ENCODE results near the gene RAP2C. TPM values are rescaled to one million over a fixed set of nuclear protein-coding genes. Genes with fewer than 3 reads are reported as not detected.
"Not testable (repeated sequence)": the region's sequence is repeated elsewhere in the genome, so short reads cannot be mapped to it uniquely, and the experiment has no call there.

The RAP2C gene
- total RNA-seq, 1 donor from 2014 or later = 29.7 TPM

DNA sequence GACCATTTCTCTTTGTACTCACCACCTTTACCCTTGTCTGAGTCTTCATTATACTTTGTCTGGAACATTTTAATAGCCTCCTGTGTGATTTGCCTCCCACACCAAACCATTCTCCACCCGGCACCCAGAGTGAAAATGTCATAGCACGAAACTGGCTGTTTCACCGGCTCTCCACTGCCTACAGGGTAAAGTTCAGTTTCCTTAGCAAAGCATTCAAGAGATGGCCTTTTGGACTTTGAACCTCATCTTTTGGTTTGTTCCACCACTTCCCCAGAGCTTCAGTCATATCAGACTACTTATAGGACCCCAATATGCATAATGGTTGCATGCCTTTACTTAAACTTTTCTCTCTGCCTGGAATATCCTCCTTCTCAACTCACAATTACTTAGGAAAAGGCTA, 38.3 kb downstream of the RAP2C start:
- H3K9me3 ChIP-seq (ENCODE audit: control insufficient read depth in 3 of 3, low read length in 3 of 3) = no peaks in the 10 kb centered on the region
- H3K27ac ChIP-seq (ENCODE audit: low read depth, low read length) = no peak overlapping the region
- peaks cover 0 to 9% (median 0%) of the 10 kb centered on the region in 3 donors for H3K27me3 ChIP-seq (ENCODE audit: control insufficient read depth in 3 of 3, insufficient read depth in 3 of 3, low read length in 3 of 3)
- H3K4me1 ChIP-seq (ENCODE audit: control insufficient read depth in 3 of 3, insufficient read depth in 3 of 3, low read length in 3 of 3) = no peaks in the 10 kb centered on the region
- H3K4me3 ChIP-seq (ENCODE audit: low read length in 3 of 3) = no peak overlapping the region
- no peaks in the 10 kb centered on the region for H3K36me3 ChIP-seq (ENCODE audit: control insufficient read depth in 3 of 3, insufficient read depth in 3 of 3, low read length in 3 of 3)
- H3K9ac ChIP-seq (ENCODE audit: low read depth in 1 of 3, low read length in 3 of 3) = no peak overlapping the region

DNA sequence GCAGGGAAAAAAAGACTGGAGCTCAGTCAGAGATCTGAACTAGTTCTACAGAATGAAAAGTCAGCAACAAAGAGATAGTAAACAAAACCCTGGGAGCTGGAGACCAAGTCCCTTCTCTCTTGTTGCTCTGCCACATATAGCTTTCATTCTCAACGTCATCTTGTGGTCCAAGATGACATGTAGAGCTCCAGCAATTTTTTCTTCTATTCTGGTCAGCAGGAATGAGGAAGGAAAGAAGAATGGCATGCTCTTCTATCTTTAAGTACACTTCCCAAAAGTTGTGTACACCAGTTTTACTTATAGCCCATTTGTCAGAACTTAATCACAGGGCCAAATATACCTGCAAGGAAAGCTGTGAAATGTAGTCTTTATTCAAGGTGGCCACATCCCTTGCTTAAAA, 45.6 kb downstream of the RAP2C start:
- H3K27me3 ChIP-seq (ENCODE audit: control insufficient read depth in 3 of 3, insufficient read depth in 3 of 3, low read length in 3 of 3) = no peaks in the 10 kb centered on the region
- H3K4me1 ChIP-seq (ENCODE audit: control insufficient read depth in 3 of 3, insufficient read depth in 3 of 3, low read length in 3 of 3) = no peaks in the 10 kb centered on the region
- no peak overlapping the region for H3K27ac ChIP-seq (ENCODE audit: low read depth, low read length)
- H3K36me3 ChIP-seq (ENCODE audit: control insufficient read depth in 3 of 3, insufficient read depth in 3 of 3, low read length in 3 of 3) = no peaks in the 10 kb centered on the region
- no peak overlapping the region for H3K9ac ChIP-seq (ENCODE audit: low read depth in 1 of 3, low read length in 3 of 3)
- H3K9me3 ChIP-seq (ENCODE audit: control insufficient read depth in 3 of 3, low read length in 3 of 3) = no peaks in the 10 kb centered on the region
- H3K4me3 ChIP-seq (ENCODE audit: low read length in 3 of 3) = no peak overlapping the region

DNA sequence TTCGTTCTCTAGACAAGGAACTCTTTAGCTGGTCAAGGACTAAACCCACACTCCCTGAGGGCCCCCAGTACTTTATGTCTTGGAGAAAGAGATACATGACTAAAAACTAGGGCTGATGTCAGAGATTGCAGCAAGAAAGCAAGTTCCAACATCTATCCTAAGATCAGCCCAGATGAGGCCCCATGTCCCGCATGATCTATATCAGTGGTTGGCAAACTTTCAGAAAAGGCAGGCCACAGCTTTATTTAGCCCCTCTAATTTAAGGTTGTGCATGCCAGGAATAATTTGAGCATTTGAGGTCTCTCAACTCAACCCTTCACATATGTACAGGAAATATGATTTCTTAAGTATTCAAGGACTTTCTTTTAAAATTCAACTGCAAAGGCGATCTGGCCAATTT, 47.4 kb downstream of the RAP2C start:
- no peaks in the 10 kb centered on the region for H3K27me3 ChIP-seq (ENCODE audit: control insufficient read depth in 3 of 3, insufficient read depth in 3 of 3, low read length in 3 of 3)
- H3K9ac ChIP-seq (ENCODE audit: low read depth in 1 of 3, low read length in 3 of 3) = no peak overlapping the region
- H3K4me3 ChIP-seq (ENCODE audit: low read length in 3 of 3) = no peak overlapping the region
- H3K9me3 ChIP-seq (ENCODE audit: control insufficient read depth in 3 of 3, low read length in 3 of 3) = no peaks in the 10 kb centered on the region
- H3K36me3 ChIP-seq (ENCODE audit: control insufficient read depth in 3 of 3, insufficient read depth in 3 of 3, low read length in 3 of 3) = no peaks in the 10 kb centered on the region
- no peak overlapping the region for H3K27ac ChIP-seq (ENCODE audit: low read depth, low read length)
- no peaks in the 10 kb centered on the region for H3K4me1 ChIP-seq (ENCODE audit: control insufficient read depth in 3 of 3, insufficient read depth in 3 of 3, low read length in 3 of 3)

DNA sequence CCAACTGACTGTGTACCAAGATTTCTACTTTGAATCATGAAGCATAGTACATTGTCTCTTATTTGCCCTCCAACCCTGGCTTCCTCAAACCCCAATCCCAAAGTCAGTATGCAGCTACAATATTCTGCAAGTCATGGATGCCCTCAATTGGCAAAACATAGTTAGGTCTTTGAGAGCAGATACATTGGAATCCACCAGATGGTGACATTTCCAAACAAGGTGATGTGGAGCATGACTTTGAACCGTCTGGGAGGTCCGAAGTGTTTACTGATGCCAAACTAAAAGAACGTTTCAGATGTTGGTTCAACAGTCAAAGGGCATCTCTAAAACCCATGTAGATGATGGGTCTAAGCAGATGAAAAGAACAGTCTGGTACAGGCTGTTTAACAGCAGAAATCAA, 47.8 kb downstream of the RAP2C start:
- no peak overlapping the region for H3K9ac ChIP-seq (ENCODE audit: low read depth in 1 of 3, low read length in 3 of 3)
- no peaks in the 10 kb centered on the region for H3K9me3 ChIP-seq (ENCODE audit: control insufficient read depth in 3 of 3, low read length in 3 of 3)
- H3K27me3 ChIP-seq (ENCODE audit: control insufficient read depth in 3 of 3, insufficient read depth in 3 of 3, low read length in 3 of 3) = no peaks in the 10 kb centered on the region
- H3K4me3 ChIP-seq (ENCODE audit: low read length in 3 of 3) = no peak overlapping the region
- H3K4me1 ChIP-seq (ENCODE audit: control insufficient read depth in 3 of 3, insufficient read depth in 3 of 3, low read length in 3 of 3) = no peaks in the 10 kb centered on the region
- H3K36me3 ChIP-seq (ENCODE audit: control insufficient read depth in 3 of 3, insufficient read depth in 3 of 3, low read length in 3 of 3) = no peaks in the 10 kb centered on the region
- H3K27ac ChIP-seq (ENCODE audit: low read depth, low read length) = no peak overlapping the region

DNA sequence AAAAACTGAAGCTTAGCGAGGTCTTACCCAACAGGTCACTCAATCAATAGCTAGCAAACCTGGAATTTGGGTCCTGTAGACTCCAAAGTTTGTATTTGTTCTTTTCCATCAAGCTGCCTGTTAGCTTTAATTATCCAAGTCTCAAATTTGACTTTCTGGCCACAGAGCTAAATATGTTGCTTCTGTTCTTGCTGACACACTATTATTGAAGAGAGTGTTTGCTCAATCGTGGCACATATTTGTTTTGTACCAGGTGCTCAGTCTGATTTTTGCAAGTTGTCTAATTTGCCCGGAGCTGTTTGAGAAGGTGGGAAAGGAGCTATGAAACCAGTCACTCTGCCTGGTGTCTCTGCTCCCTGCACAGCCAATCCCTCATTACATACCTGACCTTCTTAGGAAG, 49.7 kb downstream of the RAP2C start:
- no peak overlapping the region for H3K9ac ChIP-seq (ENCODE audit: low read depth in 1 of 3, low read length in 3 of 3)

DNA sequence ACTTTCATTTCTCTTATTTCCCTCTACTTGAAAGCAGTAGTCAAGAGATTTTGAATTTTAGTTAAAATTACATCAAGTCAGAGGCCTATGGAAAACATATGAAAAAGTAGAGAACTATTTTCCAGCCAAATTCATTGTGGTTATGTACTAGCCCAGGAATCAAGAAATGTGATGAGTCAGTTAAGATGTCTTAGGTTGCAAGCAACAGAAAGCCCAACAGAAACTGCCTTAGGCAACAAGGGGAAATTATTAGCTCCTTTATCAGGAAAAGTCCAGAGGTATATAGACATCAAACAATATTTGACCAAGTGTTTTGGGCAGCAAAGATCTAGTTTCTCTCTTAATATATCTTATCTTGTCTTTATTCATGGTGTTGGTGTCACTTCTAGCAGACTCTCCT, 53.6 kb downstream of the RAP2C start:
- no peaks in the 10 kb centered on the region for H3K9me3 ChIP-seq (ENCODE audit: control insufficient read depth in 3 of 3, low read length in 3 of 3)
- H3K36me3 ChIP-seq (ENCODE audit: control insufficient read depth in 3 of 3, insufficient read depth in 3 of 3, low read length in 3 of 3) = no peaks in the 10 kb centered on the region
- H3K27ac ChIP-seq (ENCODE audit: low read depth, low read length) = no peak overlapping the region
- H3K27me3 ChIP-seq (ENCODE audit: control insufficient read depth in 3 of 3, insufficient read depth in 3 of 3, low read length in 3 of 3) = no peaks in the 10 kb centered on the region
- H3K4me1 ChIP-seq (ENCODE audit: control insufficient read depth in 3 of 3, insufficient read depth in 3 of 3, low read length in 3 of 3) = no peaks in the 10 kb centered on the region
- H3K4me3 ChIP-seq (ENCODE audit: low read length in 3 of 3) = no peak overlapping the region
- H3K9ac ChIP-seq (ENCODE audit: low read depth in 1 of 3, low read length in 3 of 3) = no peak overlapping the region

More for the DNA sequence above, 49.7 kb downstream of the RAP2C start:
- H3K4me3 ChIP-seq (ENCODE audit: low read length in 3 of 3) = no peak overlapping the region
- no peaks in the 10 kb centered on the region for H3K4me1 ChIP-seq (ENCODE audit: control insufficient read depth in 3 of 3, insufficient read depth in 3 of 3, low read length in 3 of 3)
- no peaks in the 10 kb centered on the region for H3K27me3 ChIP-seq (ENCODE audit: control insufficient read depth in 3 of 3, insufficient read depth in 3 of 3, low read length in 3 of 3)
- no peak overlapping the region for H3K27ac ChIP-seq (ENCODE audit: low read depth, low read length)
- H3K9me3 ChIP-seq (ENCODE audit: control insufficient read depth in 3 of 3, low read length in 3 of 3) = no peaks in the 10 kb centered on the region
- H3K36me3 ChIP-seq (ENCODE audit: control insufficient read depth in 3 of 3, insufficient read depth in 3 of 3, low read length in 3 of 3) = no peaks in the 10 kb centered on the region

DNA sequence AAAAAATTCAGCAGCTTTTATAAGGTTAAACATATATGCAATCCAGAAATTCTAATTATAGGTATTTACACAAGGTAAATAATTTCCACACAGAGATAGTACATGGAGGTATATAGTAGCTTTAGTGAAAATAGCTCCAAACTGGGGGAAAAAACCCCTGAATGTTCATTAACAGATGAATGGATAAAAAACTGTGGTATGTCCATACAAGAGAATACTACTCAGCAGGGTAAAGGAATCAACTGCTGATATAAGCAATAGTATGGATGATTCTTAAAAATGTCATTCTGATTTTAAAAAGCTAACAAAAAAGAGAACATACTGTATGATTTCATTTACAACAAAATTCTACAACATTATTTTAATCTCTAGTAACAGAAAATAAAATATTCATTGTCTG, 54.2 kb downstream of the RAP2C start:
- Histone ChIP-seq H3K4me1 (ENCODE audit: control insufficient read depth in 3 of 3, insufficient read depth in 3 of 3, low read length in 3 of 3) (no peaks in the 10 kb centered on the region), H3K4me3 (ENCODE audit: low read length in 3 of 3) (no peak overlapping the region), H3K27me3 (ENCODE audit: control insufficient read depth in 3 of 3, insufficient read depth in 3 of 3, low read length in 3 of 3) (no peaks in the 10 kb centered on the region), H3K36me3 (ENCODE audit: control insufficient read depth in 3 of 3, insufficient read depth in 3 of 3, low read length in 3 of 3) (no peaks in the 10 kb centered on the region), H3K27ac (ENCODE audit: low read depth, low read length) (no peak overlapping the region), H3K9me3 (ENCODE audit: control insufficient read depth in 3 of 3, low read length in 3 of 3) (no peaks in the 10 kb centered on the region), H3K9ac (ENCODE audit: low read depth in 1 of 3, low read length in 3 of 3) (no peak overlapping the region)

DNA sequence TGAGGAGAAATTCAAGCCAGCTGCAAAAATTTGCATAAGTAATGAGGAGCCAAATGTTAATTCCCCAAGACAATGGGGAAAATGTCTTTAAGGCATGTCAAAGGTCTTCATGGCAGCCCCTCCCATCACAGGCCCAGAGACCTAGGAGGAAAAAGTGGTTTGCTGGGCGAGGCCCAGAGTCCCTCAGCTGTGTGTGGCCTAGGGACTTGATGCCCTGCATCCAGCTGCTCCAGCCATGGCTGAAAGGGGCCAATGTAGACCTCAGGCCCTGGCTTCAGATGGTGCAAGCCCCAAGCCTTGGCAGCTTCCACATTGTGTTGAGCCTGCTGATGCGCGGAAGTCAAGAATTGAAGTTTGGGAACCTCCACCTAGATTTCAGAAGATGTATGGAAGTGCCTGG, 56.2 kb downstream of the RAP2C start:
- not testable (repeated sequence) for H3K4me3 ChIP-seq (ENCODE audit: low read length in 3 of 3); H3K9me3 ChIP-seq (ENCODE audit: control insufficient read depth in 3 of 3, low read length in 3 of 3); H3K9ac ChIP-seq (ENCODE audit: low read depth in 1 of 3, low read length in 3 of 3); H3K4me1 ChIP-seq (ENCODE audit: control insufficient read depth in 3 of 3, insufficient read depth in 3 of 3, low read length in 3 of 3); H3K36me3 ChIP-seq (ENCODE audit: control insufficient read depth in 3 of 3, insufficient read depth in 3 of 3, low read length in 3 of 3); H3K27me3 ChIP-seq (ENCODE audit: control insufficient read depth in 3 of 3, insufficient read depth in 3 of 3, low read length in 3 of 3); H3K27ac ChIP-seq (ENCODE audit: low read depth, low read length)

DNA sequence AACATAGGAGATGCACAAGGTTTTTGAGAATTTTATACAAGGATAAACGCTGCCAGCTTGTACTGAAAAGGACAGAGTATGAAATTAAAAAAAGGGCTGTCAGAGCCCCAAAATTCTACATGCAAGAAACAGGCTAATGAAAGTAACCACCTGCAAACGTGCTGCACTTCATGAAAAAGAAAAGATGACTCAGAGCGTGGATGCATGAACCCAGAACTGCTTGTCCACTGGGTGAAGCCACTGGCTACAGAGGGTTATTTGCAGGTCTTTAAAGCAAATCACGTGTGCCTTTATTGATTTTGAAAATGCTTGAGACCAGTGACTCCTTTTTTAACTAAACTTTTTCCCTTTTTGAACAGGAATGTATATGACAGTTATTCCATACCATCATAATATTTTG, 66.1 kb downstream of the RAP2C start:
- no peaks in the 10 kb centered on the region for H3K4me1 ChIP-seq (ENCODE audit: control insufficient read depth in 3 of 3, insufficient read depth in 3 of 3, low read length in 3 of 3)
- H3K9me3 ChIP-seq (ENCODE audit: control insufficient read depth in 3 of 3, low read length in 3 of 3) = no peaks in the 10 kb centered on the region
- no peaks in the 10 kb centered on the region for H3K27me3 ChIP-seq (ENCODE audit: control insufficient read depth in 3 of 3, insufficient read depth in 3 of 3, low read length in 3 of 3)
- no peak overlapping the region for H3K27ac ChIP-seq (ENCODE audit: low read depth, low read length)
- no peak overlapping the region for H3K4me3 ChIP-seq (ENCODE audit: low read length in 3 of 3)
- no peaks in the 10 kb centered on the region for H3K36me3 ChIP-seq (ENCODE audit: control insufficient read depth in 3 of 3, insufficient read depth in 3 of 3, low read length in 3 of 3)
- no peak overlapping the region for H3K9ac ChIP-seq (ENCODE audit: low read depth in 1 of 3, low read length in 3 of 3)

Measured in skeletal muscle tissue (tissue), 4 donors.